GM18505 (cell line): Measurements from ENCODE around the gene PRR5.
"Not testable (repeated sequence)": the region's sequence is repeated elsewhere in the genome, so short reads cannot be mapped to it uniquely, and the experiment has no call there.

Source experiments
- ATAC-seq: cut with Tn5 transposase; IDR thresholded peaks from one replicate; pipeline ENCODE4 v1.9.1; 2021; ENCODE audit not compliant: unreplicated experiment
- POLR2A ChIP-seq: IDR thresholded peaks from 4 replicates; pipeline ENCODE4 v1.6.1; 2011; ENCODE audit warnings: borderline replicate concordance; ENCODE audit not compliant: insufficient read depth, insufficient read length; ENCODE audit errors: extremely low read depth

The PRR5 gene, protein sequence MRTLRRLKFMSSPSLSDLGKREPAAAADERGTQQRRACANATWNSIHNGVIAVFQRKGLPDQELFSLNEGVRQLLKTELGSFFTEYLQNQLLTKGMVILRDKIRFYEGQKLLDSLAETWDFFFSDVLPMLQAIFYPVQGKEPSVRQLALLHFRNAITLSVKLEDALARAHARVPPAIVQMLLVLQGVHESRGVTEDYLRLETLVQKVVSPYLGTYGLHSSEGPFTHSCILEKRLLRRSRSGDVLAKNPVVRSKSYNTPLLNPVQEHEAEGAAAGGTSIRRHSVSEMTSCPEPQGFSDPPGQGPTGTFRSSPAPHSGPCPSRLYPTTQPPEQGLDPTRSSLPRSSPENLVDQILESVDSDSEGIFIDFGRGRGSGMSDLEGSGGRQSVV

DNA sequence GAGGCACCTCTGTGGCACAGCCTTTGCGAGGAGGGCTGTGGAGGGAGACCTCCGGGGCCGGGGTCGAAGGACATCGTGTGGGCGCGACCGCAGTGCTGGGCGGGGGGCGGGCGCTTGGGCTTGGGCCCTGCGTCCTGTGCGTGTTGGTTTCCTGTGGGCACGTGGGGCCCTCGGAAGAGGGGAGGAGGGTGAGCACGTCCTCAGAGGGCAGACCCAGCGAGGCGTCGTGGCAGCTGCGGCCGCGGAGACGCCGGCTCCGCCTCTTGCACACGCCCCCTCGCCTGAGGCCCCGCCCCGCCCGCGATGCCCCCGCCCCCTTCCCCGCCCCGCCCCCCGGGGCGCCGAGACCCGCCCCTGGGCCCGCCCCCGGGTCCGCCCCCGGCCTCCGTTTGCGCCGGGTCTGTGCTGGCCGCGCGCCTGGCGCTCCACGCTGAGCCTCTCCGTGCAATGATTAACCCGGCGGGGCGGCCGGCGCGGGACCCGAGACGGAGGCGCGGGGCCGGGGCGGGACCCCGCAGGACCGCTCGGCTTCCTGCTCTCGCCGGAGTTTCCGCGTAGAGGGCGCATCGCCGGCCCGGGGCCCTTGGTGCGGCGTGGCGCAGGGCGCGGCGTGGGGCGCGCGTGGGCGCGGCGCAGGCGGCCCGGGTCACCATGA is at the start of gene PRR5:
TSS of gene PRR5 (plus strand) at position 381 of the 655 bp plus-strand sequence. CDS start at position 652, 271 bp downstream.
- no peak for TF ChIP-seq POLR2A
- peak; percentile 63 for ATAC-seq

DNA sequence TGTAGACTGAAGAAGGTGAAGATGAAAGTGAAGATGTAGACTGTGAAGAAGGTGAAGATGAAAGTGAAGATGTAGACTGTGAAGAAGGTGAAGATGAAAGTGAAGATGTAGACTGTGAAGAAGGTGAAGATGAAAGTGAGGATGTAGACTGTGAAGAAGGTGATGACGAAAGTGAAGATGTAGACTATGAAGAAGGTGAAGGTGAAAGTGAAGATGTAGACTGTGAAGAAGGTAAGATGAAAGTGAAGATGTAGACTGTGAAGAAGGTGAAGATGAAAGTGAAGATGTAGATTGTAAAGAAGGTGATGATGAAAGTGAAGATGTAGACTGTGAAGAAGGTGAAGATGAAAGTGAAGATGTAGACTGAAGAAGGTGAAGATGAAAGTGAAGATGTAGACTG is 49.1 kb upstream of the PRR5 start:
- not testable (repeated sequence) for ATAC-seq

DNA sequence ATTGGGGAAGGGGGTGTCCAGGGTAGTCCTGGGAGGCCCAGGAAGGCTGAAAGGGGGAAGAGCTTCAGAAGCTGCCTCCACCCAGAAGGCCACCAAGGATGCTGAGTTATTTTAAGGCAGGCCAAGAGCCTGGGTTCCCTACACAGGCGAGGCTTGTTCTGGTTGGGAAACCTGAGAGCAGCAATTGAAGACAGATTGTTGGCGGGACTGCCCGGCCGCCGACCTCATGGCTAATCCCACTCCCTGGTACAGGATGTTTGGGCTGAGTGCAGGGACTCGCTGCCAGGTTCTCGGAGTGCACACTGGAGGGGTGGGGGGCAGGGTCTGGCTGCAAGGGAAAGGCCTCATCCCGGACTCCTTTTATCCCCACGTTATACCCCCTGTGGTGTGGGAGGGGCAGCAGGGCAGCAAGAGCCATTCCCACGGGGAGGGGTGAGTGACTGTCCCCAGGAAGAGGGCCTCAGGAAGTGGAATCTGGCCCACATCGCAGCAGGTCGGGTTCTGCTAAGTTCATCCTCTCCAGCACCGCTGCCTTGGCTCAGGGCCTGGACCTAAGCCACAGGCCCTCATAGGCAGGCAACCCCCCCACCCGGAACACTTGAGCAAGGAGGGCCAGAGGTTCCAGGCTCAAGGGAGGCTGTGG is 43.6 kb upstream of the PRR5 start:
- no peak for ATAC-seq

GRCh38 chr22:44659140-44659539 is 42.9 kb upstream of the PRR5 start:
- ATAC-seq, result no peak
- TF ChIP-seq POLR2A, result no peak

More for the DNA sequence above, 43.6 kb upstream of the PRR5 start:
- TF ChIP-seq POLR2A, result no peak

GRCh38 chr22:44660051-44660830 is 41.8 kb upstream of the PRR5 start:
- no peak for TF ChIP-seq POLR2A
- ATAC-seq, result no peak

- ATAC-seq, result no peak
- TF ChIP-seq POLR2A, result no peak
Observed at GRCh38 chr22:44661070-44661469, 40.9 kb upstream of the PRR5 start.

- ATAC-seq, result no peak
- no peak for TF ChIP-seq POLR2A
Observed at GRCh38 chr22:44661659-44662569, 40.1 kb upstream of the PRR5 start.

DNA sequence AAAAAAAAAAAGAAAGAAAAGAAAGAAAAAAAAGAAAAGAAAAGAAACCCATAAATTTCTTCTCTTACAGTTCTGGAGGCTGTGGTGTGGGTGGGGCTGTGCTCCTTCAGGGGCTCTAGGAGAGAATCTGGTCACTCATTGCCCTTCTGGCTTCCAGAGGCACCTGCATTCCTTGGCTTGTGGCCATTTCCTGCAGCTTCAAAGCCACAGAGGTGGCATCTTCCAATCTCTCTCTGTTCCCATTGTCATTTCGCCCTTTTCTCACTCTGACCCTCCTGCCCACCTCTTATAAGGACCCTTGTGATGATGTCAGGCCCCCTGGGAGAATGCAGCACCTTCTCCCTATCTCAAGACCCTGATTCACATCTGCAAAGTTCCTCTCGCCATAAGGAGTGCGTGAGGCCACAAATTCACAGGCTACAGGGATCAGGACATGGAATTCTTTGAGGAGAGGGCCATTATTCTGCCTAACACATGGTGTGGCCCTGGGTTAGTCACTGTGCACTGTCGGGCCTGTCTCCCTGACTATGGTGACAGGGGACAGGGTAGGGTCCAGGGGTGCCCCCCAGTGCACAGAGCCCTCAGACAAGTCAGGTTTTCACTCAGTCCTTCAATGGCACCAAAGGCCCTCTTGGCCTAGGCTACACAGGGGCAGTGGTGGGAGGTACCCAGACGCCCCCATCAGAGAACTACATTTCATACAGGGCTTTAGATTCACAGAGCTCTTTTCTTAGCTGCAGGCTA is 38.6 kb upstream of the PRR5 start:
- no peak for ATAC-seq
- no peak for TF ChIP-seq POLR2A

DNA sequence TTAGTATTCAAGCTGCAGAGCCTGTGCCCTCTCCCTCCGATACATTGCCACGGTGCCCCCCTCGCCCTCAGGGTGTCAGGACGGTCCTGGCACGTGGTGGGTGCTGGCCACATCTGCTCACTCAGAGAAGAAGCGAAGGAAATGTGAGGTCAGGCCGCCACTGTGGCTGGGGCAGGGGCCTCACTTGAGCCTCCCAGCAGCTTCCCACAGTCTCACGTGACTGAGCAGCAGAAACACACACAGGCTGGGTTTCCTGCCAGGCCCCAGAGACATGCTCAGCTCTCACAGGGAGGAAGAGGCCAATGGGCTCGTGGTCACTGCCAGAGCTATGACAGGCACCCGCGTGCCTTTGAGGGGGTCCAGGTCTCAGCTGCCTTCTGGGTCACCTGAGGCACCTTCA is 37.9 kb upstream of the PRR5 start:
- no peak for TF ChIP-seq POLR2A
- no peak for ATAC-seq

GRCh38 chr22:44665115-44665514 is 36.9 kb upstream of the PRR5 start:
- ATAC-seq, result no peak
- no peak for TF ChIP-seq POLR2A

DNA sequence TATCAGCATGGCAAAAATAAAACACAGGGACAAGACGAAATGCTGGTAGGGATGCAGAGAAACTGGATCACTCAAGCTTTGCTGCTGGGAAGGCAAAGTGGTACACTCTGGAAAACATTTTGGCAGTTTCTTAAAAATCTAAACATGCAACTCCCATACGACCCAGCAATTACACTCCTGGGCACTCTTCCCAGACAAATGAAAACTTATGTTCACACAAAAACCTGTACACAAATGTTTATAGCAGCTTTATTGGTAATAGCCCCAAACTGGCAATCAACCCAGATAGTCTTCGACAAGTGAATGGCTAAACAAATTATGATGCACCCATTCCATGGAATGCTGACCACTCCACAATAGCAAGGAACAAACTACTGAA is 35.8 kb upstream of the PRR5 start:
- TF ChIP-seq POLR2A, result no peak
- no peak for ATAC-seq

GRCh38 chr22:44667276-44667675 is 34.7 kb upstream of the PRR5 start:
- TF ChIP-seq POLR2A, result no peak
- no peak for ATAC-seq

- no peak for ATAC-seq
- TF ChIP-seq POLR2A, result no peak
Observed at GRCh38 chr22:44667829-44668189, 34.2 kb upstream of the PRR5 start.
